Panc1 (cell line): ENCODE results near the gene MAN2B1. TPM values are rescaled to one million over a fixed set of nuclear protein-coding genes. Genes with fewer than 3 reads are reported as not detected.
"Not testable (repeated sequence)": the region's sequence is repeated elsewhere in the genome, so short reads cannot be mapped to it uniquely, and the experiment has no call there.

Experiments
- ATAC-seq: fragments of 200-7000 bp; cut with Tn5 transposase; 2 replicates; pipeline ENCODE4 v1.9.1; 2020; ENCODE audit warnings: mild to moderate bottlenecking, moderate library complexity
- BruUV-seq: library from RNA; stranded (reverse); fragments of 400-500 nt; replicated peaks from 2 replicates; lab custom pipeline; 2021; lab: Mats Ljungman, UMichigan
- CTCF ChIA-PET: fragments of 300-600 bp; sonication (Branson Sonifier 250); formaldehyde crosslinking; loops from one replicate; lab custom pipeline; 2022; ENCODE audit warnings: antibody characterized with exemption; lab: Charles Lee
- POLR2A ChIA-PET: fragments of 300-600 bp; sonication (Branson Sonifier 250); formaldehyde crosslinking; loops from one replicate; lab custom pipeline; 2022; ENCODE audit warnings: antibody characterized with exemption; lab: Charles Lee
- DNase-seq: peaks from one replicate; pipeline ENCODE4 v3.0.0-alpha.2; 2010; ENCODE audit warnings: low read depth, low spot score
- H3K27ac ChIP-seq: 2 replicates; pipeline ENCODE4 v1.5.1; 2011; ENCODE audit warnings: mild to moderate bottlenecking, low read length, inconsistent platforms
- H3K27me3 ChIP-seq: fragments of 200-500 bp; sonication (Bioruptor generic); 2 replicates; pipeline ENCODE4 v1.6.0; 2014; ENCODE audit warnings: low read length, inconsistent platforms; ENCODE audit not compliant: control insufficient read depth, insufficient read depth
- H3K36me3 ChIP-seq: fragments of 200-500 bp; sonication (Bioruptor generic); 2 replicates; pipeline ENCODE4 v1.5.1; 2014; ENCODE audit warnings: inconsistent platforms, mild to moderate bottlenecking, low read length, moderate library complexity; ENCODE audit not compliant: control insufficient read depth, insufficient read depth
- H3K4me1 ChIP-seq: 2 replicates; pipeline ENCODE4 v1.5.1; 2011; ENCODE audit warnings: inconsistent platforms, mild to moderate bottlenecking, low read length, moderate library complexity; ENCODE audit not compliant: control insufficient read depth, insufficient read depth
- H3K4me3 ChIP-seq, 2 experiments: 2 replicates each; pipeline ENCODE4 v1.5.1; 2011 to 2012; ENCODE audit warnings: low read depth in 2 of 2, low read length in 2 of 2, mild to moderate bottlenecking in 2 of 2, inconsistent platforms in 1 of 2, moderate library complexity in 1 of 2
- H3K9me3 ChIP-seq: fragments of 200-500 bp; sonication (Bioruptor generic); 2 replicates; pipeline ENCODE4 v1.5.1; 2014; ENCODE audit warnings: low read depth, mild to moderate bottlenecking, inconsistent platforms, low read length, moderate library complexity; ENCODE audit not compliant: control insufficient read depth, insufficient read depth
- POLR2AphosphoS5 ChIP-seq: IDR thresholded peaks from 2 replicates; pipeline ENCODE4 v1.6.1; 2012; ENCODE audit warnings: mild to moderate bottlenecking, low read depth, low read length, moderate library complexity
- SIN3A ChIP-seq: IDR thresholded peaks from 2 replicates; pipeline ENCODE4 v1.6.1; 2012; ENCODE audit warnings: low read depth, mild to moderate bottlenecking, low read length, moderate library complexity, borderline replicate concordance; ENCODE audit not compliant: insufficient read depth
- TCF7L2 ChIP-seq: IDR thresholded peaks from 2 replicates; pipeline ENCODE4 v1.6.1; 2011; ENCODE audit warnings: mild to moderate bottlenecking, low read depth, low read length, inconsistent platforms
- in situ Hi-C: cut with HindIII; loops from 2 replicates; pipeline ENCODE4 v1.10.0; 2016; ENCODE audit warnings: low sequenced_read_pairs, low pct_unique_long_range_greater_than_20kb
- intact Hi-C: fragments of 100-400 bp; cut with micrococcal nuclease; formaldehyde crosslinking; loops from one replicate; pipeline ENCODE4 v1.10.0; 2022; ENCODE audit not compliant: unreplicated experiment
- total RNA-seq: library from RNA; stranded (reverse); gene quantifications from one replicate; pipeline ENCODE4 v1.2.1, GENCODE V29; 2021; ENCODE audit not compliant: unreplicated experiment
- TF ChIP-seq, protein P1 (sequence below), 2 experiments: IDR thresholded peaks; 2 replicates each; pipeline ENCODE4 v1.6.1; 2011 to 2012; ENCODE audit warnings: low read depth in 2 of 2, control low read depth in 1 of 2, low read length in 1 of 2, mild to moderate bottlenecking in 1 of 2, moderate library complexity in 1 of 2; ENCODE audit not compliant: insufficient read depth in 1 of 2
- TF ChIP-seq, protein P2 (sequence below): fragments of 450-650 bp; IDR thresholded peaks from 2 replicates; pipeline ENCODE4 v1.5.1; 2017; ENCODE audit warnings: mild to moderate bottlenecking

Gene MAN2B1
- total RNA-seq, 1 experiment from 2014 or later: 43.0 TPM

DNA sequence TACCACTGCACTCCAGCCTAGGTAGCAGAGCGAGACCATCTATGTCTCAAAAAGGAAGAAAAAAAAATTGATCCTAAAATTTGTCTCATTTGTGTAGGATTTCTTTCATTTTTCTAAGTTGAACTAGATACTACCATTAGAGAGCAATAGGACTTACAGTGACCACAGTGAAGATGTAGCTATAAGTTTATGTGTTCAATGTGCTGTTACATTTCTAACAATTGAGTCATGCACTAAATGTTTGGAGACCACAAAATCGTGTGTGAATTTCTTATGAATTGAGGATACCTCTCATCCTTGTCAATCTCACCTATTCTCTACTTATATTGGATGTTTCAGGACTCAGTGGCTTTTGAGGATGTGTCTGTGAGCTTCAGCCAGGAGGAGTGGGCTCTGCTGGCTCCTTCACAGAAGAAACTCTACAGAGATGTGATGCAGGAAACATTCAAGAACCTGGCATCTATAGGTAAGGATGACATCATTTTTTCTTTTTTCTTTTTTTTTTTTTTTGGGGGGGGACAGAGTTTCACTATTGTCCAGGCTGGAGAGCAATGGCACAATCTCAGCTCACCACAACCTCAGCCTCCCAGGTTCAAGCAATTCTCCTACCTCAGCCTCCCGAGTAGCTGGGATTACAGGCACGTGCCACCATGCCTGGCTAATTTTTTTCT is 43.0 kb downstream of the MAN2B1 start:
- BruUV-seq: no TSS peak
- no peaks in the 10 kb centered on the region for H3K27me3 ChIP-seq
- POLR2A ChIA-PET: no interaction called here
- H3K4me1 ChIP-seq: no peaks in the 10 kb centered on the region
- peaks cover 17% of the 10 kb centered on the region for H3K9me3 ChIP-seq
- no peak overlapping the region for H3K27ac ChIP-seq
- CTCF ChIA-PET: no interaction called here
- DNase-seq (no peak), ATAC-seq (no peak)
- peaks cover 6% of the 10 kb centered on the region; the same call in 1 of the 2 replicates for H3K36me3 ChIP-seq
- in situ Hi-C loops (no loop called here), intact Hi-C loops (no loop called here)
- TF ChIP-seq TCF7L2: no peak
- H3K4me3 ChIP-seq: no peak overlapping the region

DNA sequence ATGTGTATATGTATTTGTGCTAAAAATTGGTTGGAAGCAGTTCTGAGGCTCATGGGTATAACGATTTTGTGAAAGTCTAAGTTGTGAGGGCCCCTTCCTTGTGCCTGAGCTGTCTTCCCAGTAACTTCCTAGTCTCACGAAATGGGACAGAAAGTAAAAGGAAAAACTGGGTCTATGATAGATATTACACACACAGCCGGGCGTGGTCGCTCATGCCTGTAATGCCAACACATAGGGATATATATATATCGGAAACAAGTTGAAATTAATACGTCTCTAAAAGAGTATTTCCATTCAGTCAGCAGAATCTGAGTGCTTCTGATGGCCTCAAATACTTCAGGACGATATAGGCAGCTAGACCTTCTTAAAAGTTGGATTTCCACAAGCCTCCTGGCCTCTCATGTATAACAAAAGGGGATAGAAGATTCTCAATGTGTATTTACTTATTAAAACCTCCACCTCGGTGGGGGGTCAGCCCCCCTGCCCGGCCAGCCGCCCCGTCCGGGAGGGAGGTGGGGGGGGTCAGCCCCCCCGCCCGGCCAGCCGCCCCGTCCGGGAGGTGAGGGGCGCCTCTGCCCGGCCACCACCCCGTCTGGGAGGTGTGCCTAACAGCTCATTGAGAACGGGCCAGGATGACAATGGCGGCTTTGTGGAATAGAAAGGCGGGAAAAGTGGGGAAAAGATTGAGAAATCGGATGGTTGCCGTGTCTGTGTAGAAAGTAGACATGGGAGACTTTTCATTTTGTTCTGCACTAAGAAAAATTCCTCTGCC is 45.1 kb downstream of the MAN2B1 start:
- H3K4me3 ChIP-seq, POLR2A ChIA-PET, ATAC-seq, in situ Hi-C loops, H3K36me3 ChIP-seq, BruUV-seq, intact Hi-C loops, CTCF ChIA-PET, H3K27ac ChIP-seq, DNase-seq, H3K4me1 ChIP-seq, H3K27me3 ChIP-seq, H3K9me3 ChIP-seq: not testable (repeated sequence)

DNA sequence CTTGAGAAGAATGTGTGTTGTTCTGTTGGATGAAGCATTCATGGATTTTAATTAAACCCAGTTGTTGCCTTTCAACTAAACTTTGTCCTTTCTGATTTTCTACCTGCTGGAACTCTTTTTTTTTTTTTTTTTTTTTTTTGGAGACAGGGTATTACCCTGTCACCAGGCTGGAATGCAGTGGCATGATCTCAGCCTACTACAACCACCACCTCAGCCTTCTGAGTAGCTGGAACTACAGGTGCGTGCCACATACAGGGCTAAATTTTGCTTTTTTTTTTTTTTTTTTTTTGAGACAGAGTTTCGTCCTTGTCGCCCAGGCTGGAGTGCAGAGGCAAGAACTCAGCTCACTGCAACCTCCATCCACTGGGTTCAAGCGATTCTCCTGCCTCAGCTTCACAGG is 48.9 kb downstream of the MAN2B1 start:
- DNase-seq: no peak
- POLR2A ChIA-PET: no interaction called here
- CTCF ChIA-PET: no interaction called here
- no peak overlapping the region for H3K4me3 ChIP-seq
- no peak for TF ChIP-seq SIN3A
- TF ChIP-seq, protein P1, sequence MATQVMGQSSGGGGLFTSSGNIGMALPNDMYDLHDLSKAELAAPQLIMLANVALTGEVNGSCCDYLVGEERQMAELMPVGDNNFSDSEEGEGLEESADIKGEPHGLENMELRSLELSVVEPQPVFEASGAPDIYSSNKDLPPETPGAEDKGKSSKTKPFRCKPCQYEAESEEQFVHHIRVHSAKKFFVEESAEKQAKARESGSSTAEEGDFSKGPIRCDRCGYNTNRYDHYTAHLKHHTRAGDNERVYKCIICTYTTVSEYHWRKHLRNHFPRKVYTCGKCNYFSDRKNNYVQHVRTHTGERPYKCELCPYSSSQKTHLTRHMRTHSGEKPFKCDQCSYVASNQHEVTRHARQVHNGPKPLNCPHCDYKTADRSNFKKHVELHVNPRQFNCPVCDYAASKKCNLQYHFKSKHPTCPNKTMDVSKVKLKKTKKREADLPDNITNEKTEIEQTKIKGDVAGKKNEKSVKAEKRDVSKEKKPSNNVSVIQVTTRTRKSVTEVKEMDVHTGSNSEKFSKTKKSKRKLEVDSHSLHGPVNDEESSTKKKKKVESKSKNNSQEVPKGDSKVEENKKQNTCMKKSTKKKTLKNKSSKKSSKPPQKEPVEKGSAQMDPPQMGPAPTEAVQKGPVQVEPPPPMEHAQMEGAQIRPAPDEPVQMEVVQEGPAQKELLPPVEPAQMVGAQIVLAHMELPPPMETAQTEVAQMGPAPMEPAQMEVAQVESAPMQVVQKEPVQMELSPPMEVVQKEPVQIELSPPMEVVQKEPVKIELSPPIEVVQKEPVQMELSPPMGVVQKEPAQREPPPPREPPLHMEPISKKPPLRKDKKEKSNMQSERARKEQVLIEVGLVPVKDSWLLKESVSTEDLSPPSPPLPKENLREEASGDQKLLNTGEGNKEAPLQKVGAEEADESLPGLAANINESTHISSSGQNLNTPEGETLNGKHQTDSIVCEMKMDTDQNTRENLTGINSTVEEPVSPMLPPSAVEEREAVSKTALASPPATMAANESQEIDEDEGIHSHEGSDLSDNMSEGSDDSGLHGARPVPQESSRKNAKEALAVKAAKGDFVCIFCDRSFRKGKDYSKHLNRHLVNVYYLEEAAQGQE (IDR thresholded peaks at IDR 0.05; ENCODE audit: insufficient read depth in 1 of 2, low read depth in 2 of 2, low read length in 1 of 2): no peak
- TF ChIP-seq, protein P2, sequence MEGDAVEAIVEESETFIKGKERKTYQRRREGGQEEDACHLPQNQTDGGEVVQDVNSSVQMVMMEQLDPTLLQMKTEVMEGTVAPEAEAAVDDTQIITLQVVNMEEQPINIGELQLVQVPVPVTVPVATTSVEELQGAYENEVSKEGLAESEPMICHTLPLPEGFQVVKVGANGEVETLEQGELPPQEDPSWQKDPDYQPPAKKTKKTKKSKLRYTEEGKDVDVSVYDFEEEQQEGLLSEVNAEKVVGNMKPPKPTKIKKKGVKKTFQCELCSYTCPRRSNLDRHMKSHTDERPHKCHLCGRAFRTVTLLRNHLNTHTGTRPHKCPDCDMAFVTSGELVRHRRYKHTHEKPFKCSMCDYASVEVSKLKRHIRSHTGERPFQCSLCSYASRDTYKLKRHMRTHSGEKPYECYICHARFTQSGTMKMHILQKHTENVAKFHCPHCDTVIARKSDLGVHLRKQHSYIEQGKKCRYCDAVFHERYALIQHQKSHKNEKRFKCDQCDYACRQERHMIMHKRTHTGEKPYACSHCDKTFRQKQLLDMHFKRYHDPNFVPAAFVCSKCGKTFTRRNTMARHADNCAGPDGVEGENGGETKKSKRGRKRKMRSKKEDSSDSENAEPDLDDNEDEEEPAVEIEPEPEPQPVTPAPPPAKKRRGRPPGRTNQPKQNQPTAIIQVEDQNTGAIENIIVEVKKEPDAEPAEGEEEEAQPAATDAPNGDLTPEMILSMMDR: no peak
- TF ChIP-seq TCF7L2: no peak
- TF ChIP-seq POLR2AphosphoS5: no peak
- no peak for ATAC-seq
- peaks cover 4% of the 10 kb centered on the region; the same call in 1 of the 2 replicates for H3K9me3 ChIP-seq
- in situ Hi-C loops: no loop called here
- BruUV-seq: no TSS peak
- H3K36me3 ChIP-seq: no peaks in the 10 kb centered on the region
- no peaks in the 10 kb centered on the region for H3K4me1 ChIP-seq
- no peaks in the 10 kb centered on the region for H3K27me3 ChIP-seq
- intact Hi-C loops: no loop called here
- H3K27ac ChIP-seq: no peak overlapping the region
